HepG2 (cell line): Measurements from ENCODE around the gene OR13J1. TPM values are rescaled to one million over a fixed set of nuclear protein-coding genes. Genes with fewer than 3 reads are reported as not detected.
A peak's percentile ranks its signal among the peaks of the same experiment; 100 is the strongest.

Experiments
- MEIS2 ChIP-seq: sonication (generic); formaldehyde crosslinking; IDR thresholded peaks from 2 replicates; pipeline ENCODE4 v1.9.0; 2021; ENCODE audit warnings: mild to moderate bottlenecking, missing genetic modification reagents
- PHF8 ChIP-seq: sonication (generic); formaldehyde crosslinking; IDR thresholded peaks from 2 replicates; pipeline ENCODE4 v1.5.0; 2020; ENCODE audit warnings: missing genetic modification reagents
- YEATS4 ChIP-seq: sonication (generic); formaldehyde crosslinking; IDR thresholded peaks from 2 replicates; pipeline ENCODE4 v1.4.0; 2020; ENCODE audit warnings: missing genetic modification reagents, borderline replicate concordance
- ZFX ChIP-seq: sonication (generic); formaldehyde crosslinking; IDR thresholded peaks from 2 replicates; pipeline ENCODE4 v1.4.0; 2020; ENCODE audit warnings: mild to moderate bottlenecking, low read depth, missing genetic modification reagents, moderate library complexity
- ZFY ChIP-seq: sonication (generic); formaldehyde crosslinking; IDR thresholded peaks from 2 replicates; pipeline ENCODE4 v1.4.0; 2020; ENCODE audit warnings: missing genetic modification reagents
- ZNF318 ChIP-seq: sonication (generic); formaldehyde crosslinking; IDR thresholded peaks from 2 replicates; pipeline ENCODE4 v1.4.0; 2020; ENCODE audit warnings: mild to moderate bottlenecking, missing genetic modification reagents
- ZNF746 ChIP-seq: sonication (generic); formaldehyde crosslinking; IDR thresholded peaks from 2 replicates; pipeline ENCODE4 v1.8.0; 2022; ENCODE audit warnings: mild to moderate bottlenecking, missing genetic modification reagents
- polyA plus RNA-seq, 8 experiments: library from polyadenylated mRNA; depleted of rRNA in 3 of 8; stranded (reverse) in 7 of 8; unstranded in 1 of 8; fragments of >200 nt; fragmentation: Illumina TruSeq in 4 of 8; extraction: Trizol in 4 of 8; gene quantifications; 2 replicates each; pipeline versions ENCODE4 v1.2.1 to v1.2.3, GENCODE V29; 2011 to 2016; ENCODE audit warnings: low read depth in 4 of 8, missing spikeins in 1 of 8, mixed read lengths in 1 of 8; ENCODE audit not compliant: insufficient read depth in 1 of 8
- total RNA-seq, 5 experiments: library from RNA; depleted of rRNA; stranded (reverse); fragments of >200 nt; fragmentation: Illumina TruSeq; extraction: Trizol; gene quantifications; 2 replicates each; pipeline ENCODE4 v1.2.3, GENCODE V29; 2016; ENCODE audit warnings: low read depth in 1 of 5
- TF ChIP-seq, protein P1 (sequence below): sonication (generic); formaldehyde crosslinking; IDR thresholded peaks from 2 replicates; pipeline ENCODE4 v1.9.0; 2021; ENCODE audit warnings: mild to moderate bottlenecking, missing genetic modification reagents

OR13J1 gene
- total and polyA plus RNA-seq, 2 of the 13 experiments (the other 11 are each of a cell fraction or from before 2014, with no cell fraction given): not detected

DNA sequence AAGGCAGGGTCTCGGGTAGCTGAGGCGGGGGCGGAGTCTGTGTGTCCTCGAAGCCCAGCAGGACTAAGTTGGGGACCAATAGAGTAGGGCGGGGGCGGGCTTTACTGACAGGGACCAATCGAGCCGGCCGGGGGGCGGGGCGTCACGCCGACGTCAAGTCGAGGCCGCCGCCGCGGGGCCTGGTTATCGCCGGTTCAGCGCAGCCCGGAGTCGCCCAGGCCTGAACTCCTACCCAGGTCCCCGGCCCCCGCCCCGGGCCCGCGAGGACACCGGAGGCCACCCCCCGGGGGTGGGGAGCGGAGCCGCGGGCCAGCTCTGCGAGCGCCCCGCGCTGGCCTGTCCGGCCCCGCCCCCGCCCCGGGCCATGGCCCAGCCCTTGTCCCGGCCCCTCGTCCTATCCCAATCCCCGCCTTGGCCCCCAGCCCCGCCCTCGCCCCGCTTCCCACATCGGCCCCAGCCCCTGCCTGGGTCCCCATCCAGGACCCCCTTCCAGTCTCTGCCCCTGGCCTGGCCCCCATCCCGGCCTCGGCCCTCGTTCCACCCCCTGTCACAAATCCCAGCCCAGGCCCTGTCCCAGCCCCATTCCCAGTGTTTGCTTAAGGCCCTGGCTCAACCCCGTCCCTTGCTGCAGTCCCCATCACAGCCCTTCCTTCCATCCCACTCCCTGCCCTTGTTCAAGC is 41.0 kb downstream of the OR13J1 start, which contains the start of gene TMEM8B (continued):
- TF ChIP-seq, protein P1, sequence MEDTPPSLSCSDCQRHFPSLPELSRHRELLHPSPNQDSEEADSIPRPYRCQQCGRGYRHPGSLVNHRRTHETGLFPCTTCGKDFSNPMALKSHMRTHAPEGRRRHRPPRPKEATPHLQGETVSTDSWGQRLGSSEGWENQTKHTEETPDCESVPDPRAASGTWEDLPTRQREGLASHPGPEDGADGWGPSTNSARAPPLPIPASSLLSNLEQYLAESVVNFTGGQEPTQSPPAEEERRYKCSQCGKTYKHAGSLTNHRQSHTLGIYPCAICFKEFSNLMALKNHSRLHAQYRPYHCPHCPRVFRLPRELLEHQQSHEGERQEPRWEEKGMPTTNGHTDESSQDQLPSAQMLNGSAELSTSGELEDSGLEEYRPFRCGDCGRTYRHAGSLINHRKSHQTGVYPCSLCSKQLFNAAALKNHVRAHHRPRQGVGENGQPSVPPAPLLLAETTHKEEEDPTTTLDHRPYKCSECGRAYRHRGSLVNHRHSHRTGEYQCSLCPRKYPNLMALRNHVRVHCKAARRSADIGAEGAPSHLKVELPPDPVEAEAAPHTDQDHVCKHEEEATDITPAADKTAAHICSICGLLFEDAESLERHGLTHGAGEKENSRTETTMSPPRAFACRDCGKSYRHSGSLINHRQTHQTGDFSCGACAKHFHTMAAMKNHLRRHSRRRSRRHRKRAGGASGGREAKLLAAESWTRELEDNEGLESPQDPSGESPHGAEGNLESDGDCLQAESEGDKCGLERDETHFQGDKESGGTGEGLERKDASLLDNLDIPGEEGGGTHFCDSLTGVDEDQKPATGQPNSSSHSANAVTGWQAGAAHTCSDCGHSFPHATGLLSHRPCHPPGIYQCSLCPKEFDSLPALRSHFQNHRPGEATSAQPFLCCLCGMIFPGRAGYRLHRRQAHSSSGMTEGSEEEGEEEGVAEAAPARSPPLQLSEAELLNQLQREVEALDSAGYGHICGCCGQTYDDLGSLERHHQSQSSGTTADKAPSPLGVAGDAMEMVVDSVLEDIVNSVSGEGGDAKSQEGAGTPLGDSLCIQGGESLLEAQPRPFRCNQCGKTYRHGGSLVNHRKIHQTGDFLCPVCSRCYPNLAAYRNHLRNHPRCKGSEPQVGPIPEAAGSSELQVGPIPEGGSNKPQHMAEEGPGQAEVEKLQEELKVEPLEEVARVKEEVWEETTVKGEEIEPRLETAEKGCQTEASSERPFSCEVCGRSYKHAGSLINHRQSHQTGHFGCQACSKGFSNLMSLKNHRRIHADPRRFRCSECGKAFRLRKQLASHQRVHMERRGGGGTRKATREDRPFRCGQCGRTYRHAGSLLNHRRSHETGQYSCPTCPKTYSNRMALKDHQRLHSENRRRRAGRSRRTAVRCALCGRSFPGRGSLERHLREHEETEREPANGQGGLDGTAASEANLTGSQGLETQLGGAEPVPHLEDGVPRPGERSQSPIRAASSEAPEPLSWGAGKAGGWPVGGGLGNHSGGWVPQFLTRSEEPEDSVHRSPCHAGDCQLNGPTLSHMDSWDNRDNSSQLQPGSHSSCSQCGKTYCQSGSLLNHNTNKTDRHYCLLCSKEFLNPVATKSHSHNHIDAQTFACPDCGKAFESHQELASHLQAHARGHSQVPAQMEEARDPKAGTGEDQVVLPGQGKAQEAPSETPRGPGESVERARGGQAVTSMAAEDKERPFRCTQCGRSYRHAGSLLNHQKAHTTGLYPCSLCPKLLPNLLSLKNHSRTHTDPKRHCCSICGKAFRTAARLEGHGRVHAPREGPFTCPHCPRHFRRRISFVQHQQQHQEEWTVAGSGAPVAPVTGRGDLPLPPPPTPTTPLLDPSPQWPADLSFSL: no peak
- TF ChIP-seq YEATS4: peak; percentile 30; the same call in 1 of the 2 replicates
- peak; percentile 88 for TF ChIP-seq ZFY (CRISPR knock-in tag)
- peak; percentile 40; the same call in 1 of the 2 replicates for TF ChIP-seq MEIS2
- peak; percentile 73 for TF ChIP-seq ZFX
- TF ChIP-seq PHF8 (CRISPR knock-in tag): peak; percentile 65
- TF ChIP-seq ZNF746 (CRISPR knock-in tag): 0 out of 2 replicates have a peak, but pooled peaks have one; percentile 57
- no peak for TF ChIP-seq ZNF318 (CRISPR knock-in tag)
